Peyer's patch (tissue), 4 donors: ENCODE measurements around the gene BMPR1A.

ENCODE experiments used
- CTCF ChIP-seq, 6 experiments: fragments of 450-650 bp in 4 of 6; fragments of 200-600 bp in 2 of 6; sonication (generic) in 1 of 6; IDR thresholded peaks; one replicate each; pipeline ENCODE4 v1.5.1; 2017 to 2019; ENCODE audit warnings: antibody characterized with exemption in 6 of 6, mild to moderate bottlenecking in 3 of 6, moderate library complexity in 1 of 6
- POLR2A ChIP-seq, 2 donors: fragments of 450-650 bp; IDR thresholded peaks; one replicate each; pipeline ENCODE4 v1.5.1; 2017; ENCODE audit warnings: antibody characterized with exemption in 2 of 2, mild to moderate bottlenecking in 2 of 2, moderate library complexity in 2 of 2

- no peak for TF ChIP-seq CTCF (IDR thresholded peaks at IDR 0.05)
- no peak for TF ChIP-seq POLR2A (IDR thresholded peaks at IDR 0.05)
Observed at GRCh38 chr10:86749854-86750253, 6.6 kb upstream of the BMPR1A start.
